Activated CD4-positive, alpha-beta T cell treated with anti-CD3 and anti-CD28 coated beads for 4 hours (primary cell): ENCODE measurements around the gene ZNF555.

ENCODE experiments used
- DNase-seq, 2 donors: peaks; one replicate each; pipeline ENCODE4 v3.0.0-alpha.2; 2020

ZNF555 gene

GRCh38 chr19:2827022-2827421 lies 14.3 kb upstream of the ZNF555 start:
- no peak for DNase-seq

- DNase-seq = no peak
Measured at GRCh38 chr19:2827840-2828489, 13.3 kb upstream of the ZNF555 start.

GRCh38 chr19:2834294-2834871 lies 6.9 kb upstream of the ZNF555 start:
- DNase-seq = no peak

DNA sequence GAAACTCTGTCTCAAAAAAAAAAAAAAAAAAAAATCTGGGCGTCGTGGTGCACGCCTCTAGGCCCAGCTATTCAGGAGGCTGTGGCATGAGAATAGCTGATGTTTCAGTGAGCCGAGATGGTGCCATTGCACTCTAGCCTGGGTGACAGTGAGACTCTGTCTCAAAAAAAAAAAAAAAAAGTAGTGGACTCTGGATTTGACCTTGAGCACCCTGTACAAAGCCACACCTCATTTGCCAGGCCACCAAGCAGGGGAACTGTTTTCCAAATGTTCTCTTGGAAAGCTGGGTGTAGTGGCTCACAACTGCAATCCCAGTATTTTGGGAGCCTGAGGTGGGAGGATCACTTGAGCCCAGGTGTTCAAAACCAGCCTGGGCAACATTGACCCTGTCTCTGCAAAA lies 3.8 kb upstream of the ZNF555 start:
- DNase-seq = no peak

DNA sequence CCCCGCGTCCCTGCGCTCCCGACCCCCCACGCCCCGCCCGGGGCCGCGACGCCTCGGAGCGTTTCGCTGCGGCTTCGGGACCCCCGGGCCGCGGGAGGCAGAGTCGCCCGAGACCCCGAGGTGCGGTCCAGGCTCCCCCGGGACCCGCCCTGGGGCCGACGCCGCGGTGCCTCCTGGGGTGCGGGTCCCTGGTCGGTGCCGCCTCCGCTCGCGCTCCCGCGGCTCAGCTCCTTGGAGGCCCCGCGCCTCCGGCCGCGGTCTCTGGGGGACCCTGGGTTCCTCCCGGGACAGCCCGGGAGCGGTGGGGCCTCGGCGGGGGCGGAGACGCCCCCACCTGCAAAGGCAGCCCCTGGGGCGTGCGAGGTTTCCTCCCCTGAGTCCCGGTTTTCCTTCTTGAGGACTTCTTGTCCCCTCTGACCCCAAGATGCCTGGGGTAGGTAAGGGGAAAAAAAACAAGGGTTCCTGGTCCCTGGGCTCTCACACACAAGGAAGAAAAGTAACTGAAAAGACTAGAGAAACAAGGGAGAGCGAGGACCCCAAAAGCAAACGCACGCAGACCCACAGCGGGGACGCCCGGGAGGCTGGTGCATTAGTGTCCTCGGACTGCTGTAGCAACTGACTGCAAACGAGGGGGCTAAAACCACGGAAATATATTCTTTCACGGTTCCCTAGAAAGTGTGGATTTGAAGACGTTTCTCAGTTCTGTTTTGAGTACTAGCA lies 740 bp downstream of the ZNF555 start:
- DNase-seq = no peak

- no peak for DNase-seq
Measured at GRCh38 chr19:2845107-2845506, 3.8 kb downstream of the ZNF555 start.

- no peak for DNase-seq
Measured at GRCh38 chr19:2846180-2846894, 5.1 kb downstream of the ZNF555 start.

DNA sequence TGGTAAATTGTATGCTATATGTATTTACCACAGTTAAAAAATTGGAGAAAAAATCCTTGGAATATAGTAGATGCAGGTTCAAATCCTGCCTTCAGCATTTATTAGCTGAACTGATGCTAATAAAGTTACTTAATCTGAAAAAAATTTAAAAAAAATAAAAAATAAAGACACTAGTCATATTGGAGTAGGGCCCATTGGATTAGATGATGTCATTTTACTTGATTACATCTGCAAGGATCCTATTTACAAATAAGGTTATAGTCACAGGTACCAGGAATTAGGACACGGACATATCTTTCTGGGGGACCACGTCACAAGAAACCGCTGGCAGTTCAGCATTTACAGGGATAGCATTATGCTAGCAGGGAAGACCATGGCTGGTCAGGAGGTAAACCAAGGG lies 6.2 kb downstream of the ZNF555 start:
- DNase-seq = no peak

- no peak for DNase-seq
Measured at GRCh38 chr19:2848616-2849015, 7.3 kb downstream of the ZNF555 start.

DNA sequence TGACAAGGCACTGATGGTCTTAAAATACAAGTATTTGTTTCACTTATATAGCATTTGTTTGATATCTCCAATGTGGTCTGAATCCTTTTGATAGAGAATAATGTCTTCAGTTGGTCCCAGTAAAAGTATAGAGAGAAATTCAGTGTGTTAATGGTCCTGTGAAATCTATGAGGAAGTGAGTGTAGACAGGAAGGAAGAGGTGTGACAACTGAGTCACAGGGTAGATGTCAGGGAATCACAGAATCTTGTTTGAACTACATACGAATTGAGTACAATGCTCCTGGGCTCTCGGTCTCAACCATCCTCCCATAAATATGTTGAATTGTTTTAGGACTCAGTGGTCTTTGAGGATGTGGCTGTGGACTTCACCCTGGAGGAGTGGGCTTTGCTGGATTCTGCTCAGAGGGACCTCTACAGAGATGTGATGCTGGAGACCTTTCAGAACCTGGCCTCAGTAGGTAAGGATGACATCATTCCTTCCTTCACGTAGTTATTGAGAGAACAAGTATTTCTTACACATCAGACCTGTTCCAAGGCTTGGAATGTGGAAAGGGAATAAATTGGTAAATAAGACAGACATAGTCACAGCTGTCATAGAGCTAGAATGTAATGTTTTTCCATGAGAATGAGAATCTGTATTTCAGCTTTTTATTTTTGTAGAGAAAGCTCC lies 9.1 kb downstream of the ZNF555 start:
- no peak for DNase-seq

- DNase-seq = no peak
Measured at GRCh38 chr19:2852598-2852997, 11.3 kb downstream of the ZNF555 start.

DNA sequence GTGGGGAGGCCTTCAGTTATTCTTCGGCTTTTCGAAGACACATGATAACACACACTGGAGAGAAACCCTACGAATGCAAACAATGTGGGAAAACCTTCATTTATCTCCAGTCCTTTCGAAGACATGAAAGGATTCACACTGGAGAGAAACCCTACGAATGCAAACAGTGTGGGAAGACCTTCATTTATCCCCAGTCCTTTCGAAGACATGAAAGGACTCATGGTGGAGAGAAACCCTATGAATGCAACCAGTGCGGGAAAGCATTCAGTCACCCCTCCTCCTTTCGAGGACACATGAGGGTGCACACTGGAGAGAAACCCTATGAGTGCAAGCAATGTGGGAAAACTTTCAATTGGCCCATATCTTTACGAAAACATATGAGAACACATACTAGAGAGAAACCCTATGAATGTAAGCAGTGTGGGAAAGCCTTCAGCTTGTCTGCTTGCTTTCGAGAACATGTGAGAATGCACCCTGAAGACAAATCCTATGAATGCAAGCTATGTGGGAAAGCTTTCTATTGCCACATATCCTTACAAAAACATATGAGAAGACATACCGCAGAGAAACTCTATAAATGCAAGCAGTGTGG lies 11.8 kb downstream of the ZNF555 start:
- no peak for DNase-seq

GRCh38 chr19:2854849-2855248 lies 13.6 kb downstream of the ZNF555 start:
- DNase-seq = no peak

- DNase-seq = peak in 1 of 2 donors; percentile 12
Measured at GRCh38 chr19:2856457-2857050, 15.3 kb downstream of the ZNF555 start.

DNA sequence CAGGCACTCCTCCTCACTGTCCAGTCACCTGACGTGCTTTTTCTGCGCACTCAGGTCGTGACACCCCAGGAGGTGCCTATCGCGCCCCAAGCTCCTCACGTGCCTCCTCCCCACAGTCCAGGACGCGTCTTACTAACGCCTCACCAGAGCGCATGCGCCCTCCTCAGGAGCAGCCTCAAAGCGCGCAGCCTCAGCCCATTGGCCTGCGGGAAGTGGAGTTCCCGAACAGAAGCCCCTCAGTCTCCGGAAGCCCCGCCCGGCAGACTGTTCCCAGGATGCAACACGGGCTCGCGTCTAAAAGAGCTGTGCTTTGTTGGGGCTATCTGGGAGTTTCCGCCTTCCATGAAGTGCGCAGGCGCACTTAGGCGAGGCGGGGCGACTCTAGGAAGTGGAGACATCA lies 17.6 kb downstream of the ZNF555 start:
- DNase-seq = no peak

DNA sequence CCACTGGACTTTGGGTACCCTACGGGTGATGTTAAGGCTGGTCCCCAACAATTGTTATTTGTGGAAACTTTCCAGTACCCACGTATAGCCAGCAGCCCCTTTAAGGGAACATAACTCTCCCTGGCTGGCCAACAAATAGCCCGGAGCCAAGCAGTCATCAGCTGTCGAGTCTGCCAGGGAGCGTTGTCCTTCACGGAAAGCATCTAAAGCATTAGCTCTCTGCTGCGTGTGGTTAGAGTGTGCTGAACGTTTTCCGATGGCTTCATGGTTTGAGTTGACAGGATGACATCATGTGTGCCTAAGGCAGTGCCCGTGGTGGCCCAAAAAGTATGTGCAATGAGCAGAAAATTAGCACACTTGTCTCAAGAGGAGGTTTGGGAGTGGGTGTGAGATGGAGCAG lies 22.5 kb downstream of the ZNF555 start:
- no peak for DNase-seq

- DNase-seq = no peak
Measured at GRCh38 chr19:2865334-2866100, 24.2 kb downstream of the ZNF555 start.

DNA sequence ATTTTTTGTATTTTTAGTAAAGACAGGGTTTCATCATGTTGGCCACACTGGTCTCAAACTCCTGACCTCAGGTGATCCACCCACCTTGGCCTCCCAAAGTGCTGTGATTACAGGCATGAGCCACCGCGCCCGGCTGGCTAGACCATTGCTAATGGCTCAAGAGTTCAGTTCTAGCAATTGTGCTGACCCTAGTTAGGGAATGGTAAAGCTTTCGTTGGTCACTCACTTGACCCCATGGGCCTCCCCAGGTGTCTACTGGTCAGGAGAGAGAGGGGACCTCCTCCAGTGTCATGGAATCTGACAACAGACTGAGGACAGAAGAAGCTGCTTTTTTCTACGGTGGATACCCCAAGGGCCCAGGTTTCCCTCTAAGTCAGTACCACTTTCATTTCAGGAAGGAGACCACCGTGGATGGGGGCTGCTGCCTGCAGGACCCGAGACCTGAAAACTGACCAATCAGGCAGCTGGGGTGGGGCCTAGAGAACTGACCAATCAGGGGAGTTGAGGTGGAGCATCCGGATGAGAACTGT lies 25.3 kb downstream of the ZNF555 start:
- no peak for DNase-seq

- DNase-seq = no peak
Measured at GRCh38 chr19:2867025-2867991, 26.0 kb downstream of the ZNF555 start, which contains the start of gene ZNF556. TSS of gene ZNF556 (plus strand) at chr19:2867335. CDS start at chr19:2867422, 87 bp downstream.

DNA sequence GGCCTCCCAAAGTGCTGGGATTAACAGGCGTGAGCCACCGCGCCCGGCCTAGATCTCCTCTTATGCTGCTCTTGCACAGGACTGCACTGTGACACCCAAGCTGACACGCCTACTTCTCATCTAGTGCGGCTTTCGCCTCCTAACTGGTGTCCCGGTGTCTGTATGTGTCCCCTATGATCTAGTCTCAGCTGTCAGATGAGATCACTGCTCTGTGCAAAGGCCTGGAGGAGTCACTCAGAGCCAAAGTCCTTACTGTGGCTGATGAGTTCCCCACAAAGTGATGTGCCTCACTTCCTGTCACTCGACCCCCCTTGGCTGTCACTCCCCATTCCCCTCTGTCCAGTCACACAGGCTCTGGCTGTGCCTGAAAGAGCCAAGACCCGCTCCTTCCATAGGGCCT lies 28.3 kb downstream of the ZNF555 start:
- DNase-seq = no peak
